GM12878 (cell line): Measurements from ENCODE around the gene HECTD4. TPM values are rescaled to one million over a fixed set of nuclear protein-coding genes. Genes with fewer than 3 reads are reported as not detected.

ENCODE experiments used
- ATAC-seq: fragments of 200-7000 bp; cut with Tn5 transposase; 3 replicates; pipeline ENCODE4 v1.9.1; 2020; ENCODE audit warnings: mild to moderate bottlenecking, moderate library complexity
- BruUV-seq: library from RNA; stranded (reverse); fragments of 400-500 nt; replicated peaks from 2 replicates; lab custom pipeline; 2021; lab: Mats Ljungman, UMichigan
- CTCF ChIA-PET: fragments of 300-600 bp; sonication (Branson Sonifier 250); formaldehyde crosslinking; extraction: SDS; loops from one replicate; lab custom pipeline; 2021; ENCODE audit warnings: inconsistent platforms; lab: Yijun Ruan, JAX
- POLR2A ChIA-PET: fragments of 350-600 bp; formaldehyde crosslinking; extraction: SDS; loops from one replicate; lab custom pipeline; 2021; ENCODE audit warnings: inconsistent platforms; lab: Charles Lee
- RAD21 ChIA-PET: fragments of 300-600 bp; sonication (Branson Sonifier 250); formaldehyde crosslinking; loops from one replicate; lab custom pipeline; 2023; ENCODE audit warnings: antibody characterized with exemption; ENCODE audit not compliant: unreplicated experiment; lab: Charles Lee
- SMC1A ChIA-PET: fragments of 300-600 bp; sonication (Branson Sonifier 250); formaldehyde crosslinking; loops from one replicate; lab custom pipeline; 2023; ENCODE audit not compliant: unreplicated experiment, uncharacterized antibody; lab: Charles Lee
- DNase-seq: peaks from one replicate; pipeline ENCODE4 v3.0.0-alpha.2; 2011; ENCODE audit warnings: low read depth, low spot score
- FAIRE-seq: peaks from 3 replicates; lab custom pipeline; 2011; peaks lifted over from hg19 to GRCh38; lab: Jason Lieb, UNC
- H2AFZ ChIP-seq: 2 replicates; pipeline ENCODE4 v1.6.0; 2011; ENCODE audit warnings: low read depth, low read length, control low read depth; ENCODE audit not compliant: control insufficient read depth
- H3K27ac ChIP-seq: 2 replicates; pipeline ENCODE4 v1.5.1; 2011; ENCODE audit warnings: control low read depth; ENCODE audit not compliant: control insufficient read depth, insufficient read depth
- H3K27me3 ChIP-seq, 2 experiments: replicated peaks in 1 of 2; 2 replicates each; pipeline versions ENCODE4 v1.6.0 to v1.6.1; 2011; ENCODE audit warnings: low read length in 1 of 2; ENCODE audit not compliant: control insufficient read depth in 2 of 2, insufficient read depth in 2 of 2
- H3K36me3 ChIP-seq, 2 experiments: 2 replicates each; pipeline ENCODE4 v1.5.1; 2011; ENCODE audit warnings: low read length in 1 of 2; ENCODE audit not compliant: control insufficient read depth in 2 of 2, insufficient read depth in 2 of 2
- H3K4me1 ChIP-seq: 2 replicates; pipeline ENCODE4 v1.6.1; 2011; ENCODE audit warnings: mild to moderate bottlenecking, low read length, moderate library complexity, mixed read lengths; ENCODE audit not compliant: control insufficient read depth, insufficient read depth
- H3K4me2 ChIP-seq: 2 replicates; pipeline ENCODE4 v1.6.0; 2011; ENCODE audit warnings: control low read depth; ENCODE audit not compliant: control insufficient read depth, insufficient read depth
- H3K4me3 ChIP-seq: fragments of 200-600 bp; sonication (generic); 2 replicates; pipeline ENCODE4 v1.5.1; 2016
- H3K79me2 ChIP-seq: 2 replicates; pipeline ENCODE4 v1.6.0; 2011; ENCODE audit warnings: low read length; ENCODE audit not compliant: control insufficient read depth, insufficient read depth
- H3K9ac ChIP-seq: 2 replicates; pipeline ENCODE4 v1.8.0; 2011; ENCODE audit warnings: low read length, control low read depth, mixed read lengths; ENCODE audit not compliant: control insufficient read depth, insufficient read depth
- H3K9me3 ChIP-seq: replicated peaks from 3 replicates; pipeline ENCODE4 v1.5.1; 2011; ENCODE audit warnings: mild to moderate bottlenecking, low read length; ENCODE audit not compliant: control insufficient read depth, insufficient read depth
- H4K20me1 ChIP-seq: 2 replicates; pipeline ENCODE4 v1.6.0; 2011; ENCODE audit not compliant: control insufficient read depth, insufficient read depth
- BRCA1 ChIP-seq: IDR thresholded peaks from 2 replicates; pipeline ENCODE4 v1.6.1; 2011; ENCODE audit warnings: low read depth, low read length, improper control_type of control experiment
- EED ChIP-seq: sonication (generic); IDR thresholded peaks from 2 replicates; pipeline ENCODE4 v1.6.1; 2016; ENCODE audit warnings: antibody characterized with exemption, low read depth
- NBN ChIP-seq: fragments of 450-650 bp; IDR thresholded peaks from 2 replicates; pipeline ENCODE4 v1.6.1; 2016
- PAX8 ChIP-seq: fragments of 450-650 bp; IDR thresholded peaks from 2 replicates; pipeline ENCODE4 v1.6.1; 2017; ENCODE audit warnings: mild to moderate bottlenecking, moderate library complexity
- POU2F2 ChIP-seq: IDR thresholded peaks from 3 replicates; pipeline ENCODE4 v1.6.1; 2011; ENCODE audit warnings: low read depth, mild to moderate bottlenecking, low read length, borderline replicate concordance
- PRDM15 ChIP-seq: fragments of 450-650 bp; formaldehyde crosslinking; IDR thresholded peaks from 2 replicates; pipeline ENCODE4 v1.4.0; 2020; ENCODE audit warnings: mild to moderate bottlenecking, moderate library complexity
- RUNX3 ChIP-seq: IDR thresholded peaks from 2 replicates; pipeline ENCODE4 v1.6.1; 2012; ENCODE audit warnings: low read length, inconsistent platforms
- SUPT20H ChIP-seq: IDR thresholded peaks from 2 replicates; pipeline ENCODE4 v1.6.1; 2011; ENCODE audit warnings: low read depth, mild to moderate bottlenecking, low read length, moderate library complexity, borderline replicate concordance; ENCODE audit not compliant: control insufficient read depth
- WGBS: methylation state at CpG from one replicate; pipeline ENCODE4 v1.1.6; 2016; ENCODE audit warnings: low lambda C conversion rate; ENCODE audit not compliant: insufficient replicate concordance, insufficient coverage; ENCODE audit errors: missing lambda C conversion rate; 5-methylcytosine and 5-hydroxymethylcytosine counted together
- in situ Hi-C: fragments of 300-500 bp; cut with MboI; formaldehyde crosslinking; loops from 9 replicates; pipeline ENCODE4 v1.14.3; 2018; ENCODE audit warnings: mixed read lengths
- intact Hi-C: fragments of 100-400 bp; cut with micrococcal nuclease; formaldehyde crosslinking; loops from one replicate; pipeline ENCODE4 v1.14.2; 2022; ENCODE audit not compliant: unreplicated experiment
- polyA plus RNA-seq, 11 experiments: library from polyadenylated mRNA; depleted of rRNA in 4 of 11; unstranded in 6 of 11; stranded (reverse) in 5 of 11; fragments of >200 nt; fragmentation: Nextera tagmentation in 4 of 11; fragmentation: Illumina TruSeq in 1 of 11; extraction: Ambion mirVana in 4 of 11; extraction: Trizol in 1 of 11; gene quantifications; 1 replicate in 1 of 11; 2 replicates in 10 of 11; pipeline versions ENCODE4 v1.2.1 to v1.2.3, GENCODE V29; 2011 to 2016; ENCODE audit warnings: inconsistent platforms in 2 of 11, missing spikeins in 2 of 11, low read depth in 1 of 11
- total RNA-seq, 4 experiments: library from RNA; depleted of rRNA in 3 of 4; stranded (reverse); fragments of >200 nt in 3 of 4; fragmentation: Illumina TruSeq in 1 of 4; extraction: Trizol in 1 of 4; gene quantifications; 2 replicates each; pipeline versions ENCODE4 v1.2.1 to v1.2.3, GENCODE V29; 2013 to 2021

HECTD4 gene
- total and polyA plus RNA-seq, 10 of the 15 experiments (the other 5 are each of a cell fraction or from before 2014, with no cell fraction given): 5.8 to 43.9 (median 17.9) TPM

GRCh38 chr12:112296183-112296582 is 86.0 kb downstream of the HECTD4 start:
- H3K9me3 ChIP-seq: no peaks in the 10 kb centered on the region
- ChIA-PET SMC1A (no interaction called here), POLR2A (no interaction called here), CTCF (no interaction called here), RAD21 (interaction anchor here (2.8 kb wide), 1 partner anchor 91 kb away, joined by 10 read pairs; no protein-coding TSS in a partner anchor)
- DNase-seq: no peak
- no peak overlapping the region for H2AFZ ChIP-seq
- no peaks in the 10 kb centered on the region for H3K79me2 ChIP-seq
- in situ Hi-C loops: no loop called here
- no peak overlapping the region for H3K9ac ChIP-seq
- no peaks in the 10 kb centered on the region for H4K20me1 ChIP-seq
- no peaks in the 10 kb centered on the region for H3K4me1 ChIP-seq
- peaks cover 5 to 8% of the 10 kb centered on the region in 2 experiments; a peak in 3 of 4 replicates for H3K36me3 ChIP-seq
- H3K27me3 ChIP-seq: no peaks in the 10 kb centered on the region
- no peak overlapping the region for H3K4me3 ChIP-seq
- WGBS: 100% methylated on average over 3 of the region's 3 CpGs
- ATAC-seq: no peak
- TF ChIP-seq BRCA1: no peak
- no peak for TF ChIP-seq EED
- TF ChIP-seq PRDM15 (CRISPR knock-in tag): no peak
- no peak for TF ChIP-seq RUNX3
- no peak for TF ChIP-seq PAX8
- no peak for TF ChIP-seq NBN
- TF ChIP-seq POU2F2: no peak
- TF ChIP-seq SUPT20H: no peak
- intact Hi-C loops: no loop called here
- H3K27ac ChIP-seq: no peak overlapping the region
- no TSS peak for BruUV-seq
- no peak for FAIRE-seq
- no peak overlapping the region for H3K4me2 ChIP-seq
